AG10803 (cell line): Measurements from ENCODE around the gene KNOP1.

Source experiments
- DNase-seq: peaks from one replicate; pipeline ENCODE4 v3.0.0; 2010; ENCODE audit warnings: low read depth
- H3K4me3 ChIP-seq: 2 replicates; pipeline ENCODE4 v1.5.1; 2011; ENCODE audit warnings: mild to moderate bottlenecking, low read length, control low read depth
- TF ChIP-seq, protein P1 (sequence below): conservative IDR thresholded peaks from 2 replicates; pipeline ENCODE4 v1.5.1; 2011; ENCODE audit warnings: mild to moderate bottlenecking, low read length, control low read depth, inconsistent platforms

KNOP1 gene

DNA sequence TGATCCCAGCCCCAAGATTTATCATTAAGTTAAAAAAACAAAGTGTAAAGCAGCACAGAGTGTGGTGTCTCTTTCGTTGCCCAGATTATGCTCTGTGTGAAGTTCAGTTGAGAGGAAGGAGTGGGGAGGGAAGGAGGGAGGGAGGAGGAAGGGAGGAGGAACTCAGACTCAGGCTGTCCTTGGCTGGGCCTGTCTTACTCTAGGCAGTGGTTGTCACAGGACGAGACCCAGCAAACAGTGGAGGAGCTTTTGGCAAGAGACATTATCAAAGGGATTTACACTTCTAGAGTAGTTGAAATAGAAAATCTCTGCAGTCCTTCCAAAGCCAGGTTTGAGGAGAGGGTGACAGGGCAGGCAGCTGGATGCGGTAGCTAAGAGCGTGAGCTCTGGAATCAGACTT, 27.8 kb downstream of the KNOP1 start:
- H3K4me3 ChIP-seq: no peak overlapping the region
- TF ChIP-seq, protein P1, sequence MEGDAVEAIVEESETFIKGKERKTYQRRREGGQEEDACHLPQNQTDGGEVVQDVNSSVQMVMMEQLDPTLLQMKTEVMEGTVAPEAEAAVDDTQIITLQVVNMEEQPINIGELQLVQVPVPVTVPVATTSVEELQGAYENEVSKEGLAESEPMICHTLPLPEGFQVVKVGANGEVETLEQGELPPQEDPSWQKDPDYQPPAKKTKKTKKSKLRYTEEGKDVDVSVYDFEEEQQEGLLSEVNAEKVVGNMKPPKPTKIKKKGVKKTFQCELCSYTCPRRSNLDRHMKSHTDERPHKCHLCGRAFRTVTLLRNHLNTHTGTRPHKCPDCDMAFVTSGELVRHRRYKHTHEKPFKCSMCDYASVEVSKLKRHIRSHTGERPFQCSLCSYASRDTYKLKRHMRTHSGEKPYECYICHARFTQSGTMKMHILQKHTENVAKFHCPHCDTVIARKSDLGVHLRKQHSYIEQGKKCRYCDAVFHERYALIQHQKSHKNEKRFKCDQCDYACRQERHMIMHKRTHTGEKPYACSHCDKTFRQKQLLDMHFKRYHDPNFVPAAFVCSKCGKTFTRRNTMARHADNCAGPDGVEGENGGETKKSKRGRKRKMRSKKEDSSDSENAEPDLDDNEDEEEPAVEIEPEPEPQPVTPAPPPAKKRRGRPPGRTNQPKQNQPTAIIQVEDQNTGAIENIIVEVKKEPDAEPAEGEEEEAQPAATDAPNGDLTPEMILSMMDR: no peak
- no peak for DNase-seq

DNA sequence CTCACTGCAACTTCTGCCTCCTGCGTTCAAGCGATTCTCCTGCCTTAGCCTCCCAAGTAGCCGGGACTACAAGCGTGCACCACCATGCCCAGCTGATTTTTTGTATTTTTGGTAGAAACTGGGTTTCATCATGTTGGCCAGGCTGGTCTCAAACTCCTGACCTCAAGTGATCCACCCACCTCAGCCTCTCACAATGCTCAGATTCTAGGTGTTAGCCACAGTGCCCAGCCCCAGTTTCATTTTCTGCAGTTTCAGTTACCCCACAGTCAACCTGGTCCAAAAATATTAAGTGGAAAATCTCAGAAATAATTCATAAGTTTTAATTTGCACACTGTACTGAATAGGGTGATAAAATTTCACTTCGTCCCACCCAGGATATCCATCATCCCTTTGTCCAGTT, 28.7 kb downstream of the KNOP1 start:
- TF ChIP-seq, protein P1: no peak
- no peak for DNase-seq
- H3K4me3 ChIP-seq: no peak overlapping the region

DNA sequence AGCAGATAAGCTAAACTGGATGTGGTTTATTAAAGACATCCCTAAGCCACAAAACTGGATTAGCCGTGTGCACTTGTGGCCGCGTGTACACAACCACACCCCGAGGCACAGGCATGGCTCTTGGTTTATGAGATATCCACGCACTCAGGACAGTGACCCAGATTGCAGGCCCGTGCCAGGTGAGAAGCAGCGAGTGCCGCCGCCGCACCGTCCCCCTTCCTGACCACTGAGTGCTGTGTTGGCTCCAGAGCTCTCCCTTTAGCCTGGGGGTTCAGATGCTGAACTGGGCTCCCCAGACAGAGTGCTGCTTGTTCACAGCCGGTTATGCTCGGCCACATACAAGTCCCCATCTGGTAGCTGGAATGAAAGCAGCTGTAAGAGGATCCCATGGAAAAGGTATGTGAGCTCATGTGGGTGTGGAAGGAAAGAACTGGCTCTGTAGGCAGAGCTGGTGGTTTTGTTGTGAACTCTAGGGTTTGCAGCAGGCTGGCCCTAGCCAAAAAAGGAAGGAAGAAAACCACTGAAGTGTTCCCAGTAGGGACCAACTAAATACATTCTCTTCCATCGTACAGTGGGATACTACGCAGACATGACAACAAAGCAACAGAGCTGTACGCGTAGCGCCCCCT, 29.5 kb downstream of the KNOP1 start:
- TF ChIP-seq, protein P1: no peak
- DNase-seq: no peak
- H3K4me3 ChIP-seq: no peak overlapping the region

DNA sequence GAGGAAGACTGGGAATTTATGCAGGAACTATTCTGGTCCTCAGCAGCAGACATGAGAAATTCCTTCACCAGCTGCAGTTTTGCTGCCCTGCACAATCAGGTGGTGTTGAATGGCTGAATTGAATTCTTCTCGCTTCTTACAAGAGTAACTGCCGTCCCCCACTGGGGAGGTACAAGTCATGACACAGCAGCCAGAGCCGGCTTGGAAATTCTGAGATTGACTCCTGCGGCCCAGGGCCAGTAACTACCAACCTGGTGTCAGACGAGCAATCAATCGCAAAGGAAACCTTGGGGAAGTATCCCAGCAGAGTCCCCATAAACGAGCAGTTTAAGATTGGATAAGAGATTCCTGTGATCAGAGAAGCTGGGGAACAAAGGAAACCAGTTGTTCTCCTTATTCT, 30.7 kb downstream of the KNOP1 start:
- no peak for DNase-seq
- no peak overlapping the region for H3K4me3 ChIP-seq
- TF ChIP-seq, protein P1: no peak

DNA sequence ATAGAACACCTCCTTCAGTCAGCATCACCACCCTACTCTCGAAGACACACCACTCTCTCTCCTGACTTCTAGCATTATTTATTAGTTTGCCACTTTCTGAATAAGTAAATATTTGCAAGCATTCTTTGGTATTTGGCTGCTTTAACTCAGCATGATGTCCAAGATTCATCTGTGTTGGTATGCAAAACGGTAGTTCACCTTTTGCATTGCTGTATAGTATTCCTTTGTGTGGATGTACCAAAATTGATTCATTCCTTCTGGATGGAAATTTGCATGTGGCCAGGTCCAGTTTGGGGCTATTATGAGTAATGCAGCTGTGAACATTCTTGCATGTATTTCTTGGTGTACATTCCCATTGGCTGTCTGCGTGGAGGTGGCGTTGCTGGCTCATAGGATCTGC, 32.9 kb downstream of the KNOP1 start:
- no peak for DNase-seq
- H3K4me3 ChIP-seq: no peak overlapping the region
- TF ChIP-seq, protein P1: no peak

DNA sequence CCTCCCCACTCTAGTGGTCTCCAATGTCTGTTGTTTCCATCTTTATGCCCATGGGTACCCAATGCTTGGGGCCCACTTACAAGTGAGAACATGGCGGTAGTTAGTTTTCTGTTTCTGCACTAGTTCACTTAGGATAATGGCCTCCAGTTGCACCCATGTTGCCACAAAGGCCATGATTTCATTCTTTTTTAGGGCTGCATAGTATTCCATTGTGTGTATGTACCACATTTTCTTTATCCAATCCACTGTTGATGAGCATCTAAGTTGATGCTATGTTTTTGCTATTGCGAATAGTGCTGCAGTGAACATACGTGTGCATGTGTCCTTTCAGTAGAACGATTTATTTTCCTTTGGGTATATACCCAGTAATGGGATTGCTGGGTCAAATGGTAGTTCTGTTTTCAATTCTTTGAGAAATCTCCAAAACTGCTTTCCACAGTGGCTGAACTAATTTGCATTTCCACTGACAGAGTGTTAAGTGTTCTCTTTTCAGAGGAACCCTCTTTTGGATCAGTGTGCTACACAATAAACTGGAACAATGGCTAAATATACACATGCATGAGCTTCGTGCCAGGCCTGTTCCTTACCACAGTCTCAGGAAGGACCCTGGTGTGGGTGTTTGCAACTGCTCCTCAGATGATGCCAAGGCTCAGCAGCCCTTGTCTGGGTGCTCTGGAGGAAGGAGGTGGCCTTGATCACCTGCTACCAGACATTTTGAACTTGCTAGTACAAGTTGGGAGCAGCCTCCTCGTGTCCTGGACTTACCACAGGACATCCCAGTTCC, 34.4 kb downstream of the KNOP1 start:
- H3K4me3 ChIP-seq: no peak overlapping the region
- TF ChIP-seq, protein P1: no peak
- no peak for DNase-seq

DNA sequence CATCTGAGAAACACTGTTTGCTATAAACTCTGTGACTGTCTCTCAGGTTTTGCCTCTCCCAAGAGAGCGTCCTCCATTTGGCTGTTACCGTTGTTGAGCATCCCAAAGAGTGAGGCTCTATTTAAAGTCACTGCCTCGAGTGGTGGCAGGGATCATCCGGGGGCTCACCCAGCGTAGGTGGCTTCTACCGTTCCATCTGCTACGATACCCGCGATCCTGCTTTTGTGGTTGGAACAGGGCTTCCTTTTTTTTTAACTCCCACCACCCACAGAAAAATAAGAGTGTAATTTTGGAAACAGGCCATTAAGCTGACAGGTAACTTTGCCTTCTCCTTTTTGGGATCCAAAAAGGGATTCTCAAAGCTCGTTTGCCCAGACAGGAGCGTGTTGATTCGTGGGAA, 36.4 kb downstream of the KNOP1 start:
- TF ChIP-seq, protein P1: no peak

More for the DNA sequence above, 36.4 kb downstream of the KNOP1 start:
- no peak overlapping the region for H3K4me3 ChIP-seq
- DNase-seq: no peak
